ENCODE results near the gene PPP1R37.
"Not testable (repeated sequence)": the region's sequence is repeated elsewhere in the genome, so short reads cannot be mapped to it uniquely, and the experiment has no call there.

Gene PPP1R37

GRCh38 chr19:45103156-45103507 is 10.2 kb downstream of the PPP1R37 start:
- no peak for TF ChIP-seq CTCF (IDR thresholded peaks at IDR 0.05; ENCODE audit: extremely low read depth, insufficient read depth, missing control alignments)
- DNase-seq (ENCODE audit: low spot score): no peak
- in situ Hi-C loops (cut with MboI; ENCODE audit: low pct_unique_long_range_greater_than_20kb, low sequenced_read_pairs, unreplicated experiment): no loop called here

- no peak for TF ChIP-seq CTCF (IDR thresholded peaks at IDR 0.05; ENCODE audit: extremely low read depth, insufficient read depth, missing control alignments)
- no peak for DNase-seq (ENCODE audit: low spot score)
- in situ Hi-C loops (cut with MboI; ENCODE audit: low pct_unique_long_range_greater_than_20kb, low sequenced_read_pairs, unreplicated experiment): no loop called here
These were observed 10.7 kb downstream of the PPP1R37 start for GRCh38 chr19:45103508-45104319.

- DNase-seq (ENCODE audit: low spot score): no peak
- no peak for TF ChIP-seq CTCF (IDR thresholded peaks at IDR 0.05; ENCODE audit: extremely low read depth, insufficient read depth, missing control alignments)
- in situ Hi-C loops (cut with MboI; ENCODE audit: low pct_unique_long_range_greater_than_20kb, low sequenced_read_pairs, unreplicated experiment): no loop called here
These were observed 11.8 kb downstream of the PPP1R37 start for GRCh38 chr19:45104658-45105349.

GRCh38 chr19:45106363-45106762 is 13.4 kb downstream of the PPP1R37 start:
- DNase-seq (ENCODE audit: low spot score); in situ Hi-C loops (cut with MboI; ENCODE audit: low pct_unique_long_range_greater_than_20kb, low sequenced_read_pairs, unreplicated experiment): not testable (repeated sequence)

GRCh38 chr19:45107621-45108150 is 14.7 kb downstream of the PPP1R37 start:
- no peak for DNase-seq (ENCODE audit: low spot score)
- in situ Hi-C loops (cut with MboI; ENCODE audit: low pct_unique_long_range_greater_than_20kb, low sequenced_read_pairs, unreplicated experiment): no loop called here
- TF ChIP-seq CTCF (IDR thresholded peaks at IDR 0.05; ENCODE audit: extremely low read depth, insufficient read depth, missing control alignments): no peak

- no peak for TF ChIP-seq CTCF (IDR thresholded peaks at IDR 0.05; ENCODE audit: extremely low read depth, insufficient read depth, missing control alignments)
- DNase-seq (ENCODE audit: low spot score): no peak
- in situ Hi-C loops (cut with MboI; ENCODE audit: low pct_unique_long_range_greater_than_20kb, low sequenced_read_pairs, unreplicated experiment): no loop called here
These were observed 17.9 kb downstream of the PPP1R37 start for GRCh38 chr19:45110851-45111266.

All from GM13977 (cell line).